Astrocyte (in vitro differentiated cells and primary cell): ENCODE results near the gene SUPT6H. TPM values are rescaled to one million over a fixed set of nuclear protein-coding genes. Genes with fewer than 3 reads are reported as not detected.

Source experiments
- DNase-seq: peaks from one replicate; pipeline ENCODE4 v3.0.0-alpha.2; 2010; ENCODE audit warnings: low read depth
- FAIRE-seq: peaks from 2 replicates; lab custom pipeline; 2011; peaks lifted over from hg19 to GRCh38; lab: Jason Lieb, UNC
- H2AFZ ChIP-seq: 2 replicates; pipeline ENCODE4 v1.6.0; 2012; ENCODE audit warnings: low read depth, low read length, inconsistent platforms
- H3K27ac ChIP-seq: 2 replicates; pipeline ENCODE4 v1.5.1; 2011; ENCODE audit warnings: low read depth, low read length, inconsistent platforms
- H3K27me3 ChIP-seq: 2 replicates; pipeline ENCODE4 v1.6.0; 2011; ENCODE audit warnings: low read length, inconsistent platforms; ENCODE audit not compliant: insufficient read depth
- H3K36me3 ChIP-seq: 2 replicates; pipeline ENCODE4 v1.5.1; 2011; ENCODE audit warnings: low read length, inconsistent platforms; ENCODE audit not compliant: insufficient read depth
- H3K4me1 ChIP-seq: 2 replicates; pipeline ENCODE4 v1.5.1; 2011; ENCODE audit warnings: low read length, inconsistent platforms; ENCODE audit not compliant: insufficient read depth
- H3K4me2 ChIP-seq: 2 replicates; pipeline ENCODE4 v1.6.0; 2012; ENCODE audit warnings: low read length, inconsistent platforms
- H3K4me3 ChIP-seq: 2 replicates; pipeline ENCODE4 v1.5.1; 2011; ENCODE audit warnings: low read depth, mild to moderate bottlenecking, low read length, inconsistent platforms; ENCODE audit not compliant: insufficient read depth
- H3K79me2 ChIP-seq: 2 replicates; pipeline ENCODE4 v1.6.0; 2012; ENCODE audit warnings: mild to moderate bottlenecking, low read length, inconsistent platforms; ENCODE audit not compliant: insufficient read depth
- H3K9ac ChIP-seq: 2 replicates; pipeline ENCODE4 v1.6.0; 2012; ENCODE audit warnings: mild to moderate bottlenecking, low read length, inconsistent platforms
- H3K9me3 ChIP-seq: 2 replicates; pipeline ENCODE4 v1.5.1; 2012; ENCODE audit warnings: low read depth, mild to moderate bottlenecking, low read length, inconsistent platforms; ENCODE audit not compliant: insufficient read depth
- H4K20me1 ChIP-seq: 2 replicates; pipeline ENCODE4 v1.6.0; 2012; ENCODE audit warnings: low read length, inconsistent platforms; ENCODE audit not compliant: insufficient read depth
- H3K27ac Mint-ChIP-seq: one replicate; pipeline ENCODE4 v1.8.0; 2021; ENCODE audit warnings: mild to moderate bottlenecking, mixed read lengths; ENCODE audit not compliant: unreplicated experiment
- H3K27me3 Mint-ChIP-seq: one replicate; pipeline ENCODE4 v1.8.0; 2021; ENCODE audit warnings: low read depth, mixed read lengths; ENCODE audit not compliant: unreplicated experiment
- H3K36me3 Mint-ChIP-seq: one replicate; pipeline ENCODE4 v1.8.0; 2021; ENCODE audit warnings: low read depth, mixed read lengths; ENCODE audit not compliant: unreplicated experiment
- H3K4me1 Mint-ChIP-seq: one replicate; pipeline ENCODE4 v1.8.0; 2021; ENCODE audit warnings: low read depth, mixed read lengths; ENCODE audit not compliant: unreplicated experiment
- H3K4me3 Mint-ChIP-seq: one replicate; pipeline ENCODE4 v1.8.0; 2021; ENCODE audit warnings: mild to moderate bottlenecking, moderate library complexity, mixed read lengths; ENCODE audit not compliant: unreplicated experiment
- H3K9me3 Mint-ChIP-seq: one replicate; pipeline ENCODE4 v1.8.0; 2021; ENCODE audit warnings: mild to moderate bottlenecking, mixed read lengths; ENCODE audit not compliant: unreplicated experiment
- CTCF ChIP-seq: IDR thresholded peaks from 2 replicates; pipeline ENCODE4 v1.5.1; 2011; ENCODE audit warnings: low read depth, mild to moderate bottlenecking, inconsistent platforms, low read length, moderate library complexity; ENCODE audit not compliant: insufficient read depth
- EZH2 ChIP-seq: IDR thresholded peaks from 2 replicates; pipeline ENCODE4 v1.6.1; 2012; ENCODE audit warnings: mild to moderate bottlenecking, low read length, inconsistent platforms; ENCODE audit not compliant: insufficient read depth
- total RNA-seq: library from RNA; stranded (reverse); gene quantifications from 2 replicates; pipeline ENCODE4 v1.2.1, GENCODE V29; 2021

Gene SUPT6H
- total RNA-seq, 1 donor from 2014 or later, result 95.9 TPM

GRCh38 chr17:28702752-28703150, 40.7 kb downstream of the SUPT6H start:
- Histone ChIP-seq H3K9ac (no peak overlapping the region), H2AFZ (no peak overlapping the region), H3K79me2 (no peaks in the 10 kb centered on the region), H3K9me3 (no peaks in the 10 kb centered on the region), H3K27ac (no peak overlapping the region), H3K4me2 (no peak overlapping the region), H3K4me1 (no peaks in the 10 kb centered on the region), H3K27me3 (no peaks in the 10 kb centered on the region), H3K36me3 (peaks cover 42% of the 10 kb centered on the region), H4K20me1 (peaks cover 41% of the 10 kb centered on the region), H3K4me3 (no peak overlapping the region)
- H3K4me1 Mint-ChIP-seq, result no peaks in the 10 kb centered on the region
- peaks cover 31% of the 10 kb centered on the region for H3K36me3 Mint-ChIP-seq
- H3K4me3 Mint-ChIP-seq, result no peak overlapping the region
- TF ChIP-seq CTCF (no peak), EZH2 (no peak)
- no peak for DNase-seq
- no peaks in the 10 kb centered on the region for H3K27me3 Mint-ChIP-seq
- no peak for FAIRE-seq
- no peak overlapping the region for H3K27ac Mint-ChIP-seq
- no peaks in the 10 kb centered on the region for H3K9me3 Mint-ChIP-seq

- Mint-ChIP-seq H3K27ac (no peak overlapping the region), H3K4me3 (no peak overlapping the region), H3K36me3 (peaks cover 29% of the 10 kb centered on the region), H3K9me3 (no peaks in the 10 kb centered on the region), H3K4me1 (no peaks in the 10 kb centered on the region), H3K27me3 (no peaks in the 10 kb centered on the region)
- peaks cover 34% of the 10 kb centered on the region for H3K36me3 ChIP-seq
- peaks cover 36% of the 10 kb centered on the region for H4K20me1 ChIP-seq
- H3K9ac ChIP-seq, result no peak overlapping the region
- no peaks in the 10 kb centered on the region for H3K4me1 ChIP-seq
- H3K27ac ChIP-seq, result no peak overlapping the region
- H3K4me2 ChIP-seq, result no peak overlapping the region
- FAIRE-seq (no peak), DNase-seq (no peak)
- TF ChIP-seq CTCF (no peak), EZH2 (no peak)
- no peak overlapping the region for H2AFZ ChIP-seq
- H3K4me3 ChIP-seq, result no peak overlapping the region
- H3K27me3 ChIP-seq, result no peaks in the 10 kb centered on the region
- no peaks in the 10 kb centered on the region for H3K79me2 ChIP-seq
- H3K9me3 ChIP-seq, result no peaks in the 10 kb centered on the region
These were observed 41.7 kb downstream of the SUPT6H start for GRCh38 chr17:28703552-28704218.

- H3K4me1 Mint-ChIP-seq, result no peaks in the 10 kb centered on the region
- no peak for FAIRE-seq
- Histone ChIP-seq H3K4me3 (no peak overlapping the region), H3K27ac (no peak overlapping the region), H3K4me2 (no peak overlapping the region), H3K79me2 (no peaks in the 10 kb centered on the region), H3K9ac (no peak overlapping the region), H3K4me1 (no peaks in the 10 kb centered on the region), H2AFZ (no peak overlapping the region), H3K36me3 (peaks cover 29% of the 10 kb centered on the region), H3K9me3 (no peaks in the 10 kb centered on the region), H3K27me3 (no peaks in the 10 kb centered on the region), H4K20me1 (peaks cover 31% of the 10 kb centered on the region)
- TF ChIP-seq CTCF (no peak), EZH2 (no peak)
- peaks cover 28% of the 10 kb centered on the region for H3K36me3 Mint-ChIP-seq
- no peaks in the 10 kb centered on the region for H3K27me3 Mint-ChIP-seq
- no peak for DNase-seq
- no peak overlapping the region for H3K4me3 Mint-ChIP-seq
- no peaks in the 10 kb centered on the region for H3K9me3 Mint-ChIP-seq
- no peak overlapping the region for H3K27ac Mint-ChIP-seq
These were observed 42.3 kb downstream of the SUPT6H start for GRCh38 chr17:28704219-28704858.
